Effector CD4-positive, alpha-beta T cell (primary cell): Measurements from ENCODE around the gene GPATCH2L.

Experiments used
- DNase-seq: peaks from one replicate; pipeline ENCODE4 v3.0.0-alpha.2; 2020

GPATCH2L gene

DNA sequence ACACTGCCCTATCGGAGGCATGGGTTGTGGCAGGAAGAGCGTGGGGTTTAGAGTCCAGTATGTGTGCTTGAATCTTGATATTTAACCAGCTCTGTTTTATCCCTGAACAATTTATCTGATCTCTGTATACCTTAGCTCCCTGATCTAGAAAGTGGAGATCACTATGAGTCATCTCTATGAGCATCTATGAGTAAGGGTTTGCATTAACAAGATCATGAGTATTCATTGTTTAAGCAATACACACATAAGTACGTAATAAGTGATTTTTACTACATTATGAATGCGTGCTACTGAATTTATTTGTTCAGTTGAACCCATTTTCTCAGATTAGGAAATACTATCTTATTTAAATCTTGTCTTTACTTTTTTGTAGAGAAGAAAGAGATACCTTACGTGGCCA is 49.4 kb downstream of the GPATCH2L start:
- DNase-seq, result no peak

DNA sequence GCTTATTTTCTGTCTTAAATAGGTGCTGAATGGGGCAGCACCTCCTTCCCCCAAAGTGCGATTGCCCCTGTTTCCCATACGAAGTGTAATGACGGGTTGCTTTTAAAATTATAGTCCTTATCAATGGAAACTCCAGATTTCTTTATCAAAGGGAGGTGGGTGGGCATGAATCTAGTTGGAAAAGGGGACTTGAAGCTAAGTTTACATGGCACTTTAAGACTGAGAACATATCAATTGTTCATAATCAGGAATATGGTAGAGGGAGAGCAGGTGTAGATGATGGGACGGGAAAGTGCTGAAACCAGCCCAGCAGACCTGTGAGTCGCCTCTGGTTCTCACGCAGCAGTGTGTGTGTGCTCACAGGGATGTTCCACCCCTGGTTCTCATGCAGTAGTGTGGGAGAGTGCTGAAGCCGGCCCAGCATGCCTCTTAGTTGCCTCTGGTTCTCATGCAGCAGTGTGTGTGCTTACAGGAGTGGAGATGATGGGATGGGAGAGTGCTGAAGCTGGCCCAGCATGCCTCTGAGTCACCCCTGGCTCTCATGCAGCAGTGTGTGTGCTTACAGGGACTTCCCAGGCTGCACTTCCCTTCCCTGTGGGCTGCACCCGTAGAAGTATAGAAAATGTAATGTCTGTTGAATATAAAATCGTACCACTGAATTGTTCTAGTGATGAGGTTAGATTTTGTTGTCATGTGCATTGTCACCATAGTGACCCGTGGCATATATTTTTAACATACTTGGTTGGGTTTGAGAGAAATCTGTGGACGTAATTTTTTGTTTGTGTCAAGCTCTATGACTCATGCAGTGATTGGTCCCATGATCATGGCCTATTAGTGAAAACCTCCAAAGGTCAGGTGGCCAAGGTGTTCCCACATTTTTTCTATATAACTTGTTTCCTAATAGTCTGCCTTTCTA is 51.6 kb downstream of the GPATCH2L start:
- no peak for DNase-seq

DNA sequence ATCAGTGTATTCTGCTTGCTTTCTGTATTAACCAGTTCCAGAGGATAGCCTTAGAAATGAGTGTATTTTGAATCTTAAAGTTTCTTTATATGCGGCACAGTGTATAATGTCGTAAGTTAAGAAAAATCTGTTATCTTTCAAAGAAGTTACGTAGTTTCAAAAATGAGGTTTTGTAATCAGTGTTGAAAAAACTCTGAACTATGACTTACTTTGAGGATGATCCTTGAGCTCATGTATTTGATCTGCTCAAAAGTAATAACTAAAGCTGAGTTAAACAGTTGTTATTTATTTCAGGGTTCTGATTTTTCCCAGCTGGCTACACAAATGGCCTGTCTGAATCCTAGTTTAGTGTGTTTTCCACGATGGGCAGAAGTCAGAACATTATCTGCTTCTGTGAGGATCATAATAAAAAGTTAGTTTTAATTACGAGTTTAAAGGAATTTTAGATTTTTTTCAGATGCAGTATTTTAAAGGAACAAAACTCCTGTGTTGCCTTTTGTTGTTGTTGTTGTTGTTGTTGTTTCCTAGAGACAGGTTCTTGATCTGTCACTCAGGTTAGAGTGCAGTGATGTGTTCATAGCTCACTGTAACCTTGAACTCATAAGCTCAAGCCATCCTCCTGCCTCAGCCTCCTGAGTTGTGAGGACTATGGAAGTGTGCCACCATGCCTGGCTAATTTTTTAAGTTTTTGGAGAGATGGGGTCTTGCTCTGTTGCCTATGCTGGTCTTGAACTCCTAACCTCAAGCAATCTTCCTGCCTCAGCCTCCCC is 52.9 kb downstream of the GPATCH2L start:
- DNase-seq, result no peak

DNA sequence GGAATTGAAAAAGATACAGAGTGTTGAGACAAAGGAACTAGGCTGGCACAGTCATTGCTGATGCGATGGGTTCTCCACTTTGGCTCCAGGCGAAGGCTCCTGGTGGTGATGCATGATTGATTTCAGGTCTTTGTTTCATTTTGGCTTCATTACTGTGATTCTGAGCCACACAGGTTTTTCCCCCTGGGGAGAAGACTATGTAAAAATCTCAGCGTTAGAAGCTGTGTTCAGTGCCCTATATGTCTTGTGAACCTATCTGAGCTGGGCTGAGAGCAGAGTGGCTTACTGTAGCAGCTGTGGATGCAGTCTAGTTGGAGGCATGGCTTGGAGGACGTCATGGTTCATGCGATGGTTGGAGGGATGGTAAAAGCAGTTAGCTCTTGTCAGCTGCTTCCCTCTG is 54.0 kb downstream of the GPATCH2L start:
- DNase-seq, result no peak

DNA sequence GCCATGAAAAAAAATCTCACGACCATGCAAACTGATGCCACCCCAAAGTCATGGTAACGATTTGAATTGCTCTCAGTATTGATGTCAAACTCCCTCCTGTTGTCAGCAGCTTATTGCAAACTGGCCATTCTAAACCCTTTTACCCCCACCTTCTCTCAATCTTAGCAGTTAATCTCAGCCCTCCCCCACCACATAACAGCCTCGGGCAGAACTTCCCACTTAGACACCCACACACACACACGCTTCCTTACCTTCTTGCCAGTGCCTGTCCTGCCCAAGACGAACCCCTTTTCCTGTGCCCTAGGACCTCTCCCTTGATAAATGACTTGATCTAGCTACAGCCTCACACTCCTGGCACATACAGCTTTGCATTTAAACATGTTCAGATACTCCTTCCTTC is 56.6 kb downstream of the GPATCH2L start:
- no peak for DNase-seq

DNA sequence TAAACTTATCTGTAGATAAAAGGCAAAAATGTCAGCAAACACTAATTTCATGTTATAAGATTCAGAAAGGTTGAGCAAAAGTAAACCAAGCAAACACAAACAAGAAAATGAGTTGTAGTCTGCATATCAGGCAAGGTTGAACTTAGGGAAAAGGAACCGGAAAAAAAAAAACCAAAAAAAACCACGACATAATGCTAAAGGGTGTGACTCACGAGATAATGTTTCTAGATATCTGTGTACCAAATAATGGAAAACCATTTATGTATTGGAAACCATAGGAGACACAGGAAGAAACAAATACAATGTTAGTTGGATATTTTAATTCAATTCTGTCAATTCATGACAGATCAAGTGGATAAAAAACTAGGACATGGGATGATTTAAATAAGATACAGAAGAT is 60.5 kb downstream of the GPATCH2L start:
- no peak for DNase-seq

DNA sequence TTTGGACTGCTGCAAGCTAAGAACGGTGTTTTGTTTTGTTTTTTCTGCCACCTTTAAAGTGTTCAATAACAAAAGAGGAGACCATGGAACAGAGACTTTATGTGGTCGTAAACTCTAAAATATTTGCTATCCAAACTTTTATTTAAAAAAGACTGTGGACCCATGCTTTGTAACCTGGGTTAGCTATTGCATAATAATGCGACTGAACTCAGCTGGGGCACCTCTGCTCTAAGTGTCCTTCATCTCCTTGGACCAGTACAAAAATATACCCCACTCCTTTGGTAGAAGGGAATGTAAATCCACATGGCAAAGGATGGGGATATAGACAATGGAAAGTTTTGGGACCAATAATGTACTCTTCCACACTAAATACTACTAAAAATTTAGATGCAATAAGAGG is 65.5 kb downstream of the GPATCH2L start:
- no peak for DNase-seq

DNA sequence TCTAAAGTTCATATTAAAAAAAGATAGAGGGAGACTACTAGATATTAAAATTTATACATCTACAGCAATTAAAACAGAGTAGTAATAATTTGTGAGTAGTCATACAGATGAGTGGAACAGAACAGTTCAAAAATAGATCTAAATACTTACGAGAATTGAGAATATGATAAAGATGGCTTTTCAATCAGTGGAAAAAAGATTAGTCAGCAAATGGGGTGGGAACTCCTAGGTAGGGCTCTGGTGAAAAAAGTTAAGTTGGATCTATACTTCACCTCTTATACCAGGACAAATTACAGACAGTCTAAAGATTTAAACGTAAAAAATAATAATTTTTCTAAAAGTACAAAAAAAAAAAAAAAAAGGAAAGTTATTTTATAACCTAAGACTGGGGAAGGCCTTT is 66.9 kb downstream of the GPATCH2L start:
- no peak for DNase-seq

DNA sequence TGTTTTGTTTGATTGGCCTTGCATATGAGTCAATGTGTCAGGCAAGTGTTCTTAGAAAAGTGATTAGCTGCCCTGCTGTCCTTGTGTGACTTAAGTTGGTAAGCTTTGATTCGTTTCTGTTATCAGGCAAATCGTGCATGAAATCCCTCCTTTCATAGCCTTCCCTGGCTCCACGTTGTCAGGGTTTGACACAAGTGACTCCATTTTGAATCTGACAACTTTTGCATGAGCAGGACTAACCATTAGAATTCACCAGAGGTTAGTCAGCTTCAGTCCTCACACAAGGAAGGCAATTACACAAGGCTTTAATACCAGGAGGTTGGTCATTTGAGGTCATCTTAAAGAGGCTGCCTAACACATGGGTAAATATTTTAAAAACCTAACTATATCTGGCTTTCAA is 68.2 kb downstream of the GPATCH2L start:
- DNase-seq, result no peak

DNA sequence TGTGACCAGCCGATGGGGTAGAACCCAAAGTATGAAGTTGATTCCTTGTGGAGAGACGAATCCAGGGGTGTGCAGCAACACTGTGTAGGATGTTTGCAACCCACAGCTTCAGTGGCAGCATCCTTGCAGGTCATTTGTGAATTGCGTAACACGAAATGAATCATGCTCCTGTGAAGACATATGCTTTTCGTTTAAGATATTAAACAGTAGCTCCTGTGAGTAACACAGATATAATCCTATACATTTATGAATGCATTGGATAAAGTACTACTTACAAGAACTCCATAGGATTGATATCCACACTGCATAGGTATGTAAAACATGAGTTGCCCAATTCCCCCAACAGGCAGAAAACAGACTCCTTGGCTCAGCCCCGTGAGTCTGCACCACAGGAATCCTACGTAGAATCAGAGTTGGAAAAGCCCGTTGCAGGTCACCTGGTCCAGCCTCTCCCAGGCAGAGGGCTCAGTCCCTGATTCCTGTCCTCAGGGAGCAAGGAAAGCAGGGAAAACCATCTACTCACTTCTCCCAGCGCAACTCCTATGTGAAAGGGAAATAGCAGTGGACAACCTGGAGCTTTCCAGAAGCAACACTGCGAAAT is 75.8 kb downstream of the GPATCH2L start:
- DNase-seq, result no peak

DNA sequence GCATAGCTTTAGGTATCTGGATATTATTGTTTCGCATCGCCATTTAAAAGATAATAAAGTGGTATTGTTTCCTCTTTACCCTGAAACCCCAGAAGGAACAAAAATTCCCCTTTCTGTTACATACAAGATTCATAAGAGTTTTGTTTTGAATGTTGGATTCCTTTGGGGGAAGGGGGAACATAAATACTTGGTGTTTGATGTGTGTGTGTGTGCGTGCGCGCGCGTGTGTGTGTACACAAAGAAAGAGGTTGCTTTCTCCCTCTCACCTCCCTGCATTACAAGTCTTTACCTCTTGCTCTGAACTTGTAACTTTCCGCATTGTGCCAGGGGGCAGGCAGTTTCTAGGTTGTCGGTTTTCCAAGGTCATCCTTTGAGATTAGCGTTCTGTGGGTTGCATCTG is 76.4 kb downstream of the GPATCH2L start:
- DNase-seq, result no peak

DNA sequence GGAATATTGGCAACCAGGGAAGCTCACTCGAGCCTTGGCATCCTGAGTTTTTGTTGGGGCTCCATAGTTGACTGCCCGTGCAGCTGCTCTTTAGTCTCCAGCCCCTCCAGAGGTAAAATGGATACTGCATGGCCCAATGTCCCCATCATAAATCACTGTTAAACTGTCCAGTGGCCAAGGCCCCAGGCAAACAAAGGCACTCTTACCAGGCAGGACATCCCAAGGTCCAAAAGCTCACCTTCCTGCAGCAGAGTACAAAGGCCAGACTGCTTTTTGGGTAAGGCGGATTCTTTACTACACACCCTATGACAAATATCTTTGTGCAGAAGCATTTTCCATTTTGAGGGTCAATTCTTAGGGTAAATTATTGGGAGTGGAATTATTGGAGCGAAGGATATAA is 81.1 kb downstream of the GPATCH2L start:
- no peak for DNase-seq

DNA sequence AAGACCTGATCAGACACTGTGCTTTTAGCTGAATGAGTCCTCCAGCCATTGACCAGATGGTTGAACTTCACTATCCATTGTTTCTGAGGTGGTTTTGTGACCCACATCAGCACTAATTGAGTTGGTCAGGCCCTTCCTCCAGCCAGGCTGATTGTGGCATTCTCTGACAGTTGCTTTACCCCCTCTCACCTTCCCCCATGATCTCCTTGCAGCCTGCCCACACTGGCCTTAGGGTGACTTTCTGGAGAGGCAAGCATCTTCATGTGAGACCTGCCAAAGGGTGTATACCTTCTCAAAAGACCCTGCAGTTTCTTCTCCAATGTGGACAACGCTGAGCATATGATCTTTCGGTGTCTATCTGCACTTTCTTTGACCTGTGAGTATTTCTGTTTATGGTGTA is 83.9 kb downstream of the GPATCH2L start:
- DNase-seq, result no peak

DNA sequence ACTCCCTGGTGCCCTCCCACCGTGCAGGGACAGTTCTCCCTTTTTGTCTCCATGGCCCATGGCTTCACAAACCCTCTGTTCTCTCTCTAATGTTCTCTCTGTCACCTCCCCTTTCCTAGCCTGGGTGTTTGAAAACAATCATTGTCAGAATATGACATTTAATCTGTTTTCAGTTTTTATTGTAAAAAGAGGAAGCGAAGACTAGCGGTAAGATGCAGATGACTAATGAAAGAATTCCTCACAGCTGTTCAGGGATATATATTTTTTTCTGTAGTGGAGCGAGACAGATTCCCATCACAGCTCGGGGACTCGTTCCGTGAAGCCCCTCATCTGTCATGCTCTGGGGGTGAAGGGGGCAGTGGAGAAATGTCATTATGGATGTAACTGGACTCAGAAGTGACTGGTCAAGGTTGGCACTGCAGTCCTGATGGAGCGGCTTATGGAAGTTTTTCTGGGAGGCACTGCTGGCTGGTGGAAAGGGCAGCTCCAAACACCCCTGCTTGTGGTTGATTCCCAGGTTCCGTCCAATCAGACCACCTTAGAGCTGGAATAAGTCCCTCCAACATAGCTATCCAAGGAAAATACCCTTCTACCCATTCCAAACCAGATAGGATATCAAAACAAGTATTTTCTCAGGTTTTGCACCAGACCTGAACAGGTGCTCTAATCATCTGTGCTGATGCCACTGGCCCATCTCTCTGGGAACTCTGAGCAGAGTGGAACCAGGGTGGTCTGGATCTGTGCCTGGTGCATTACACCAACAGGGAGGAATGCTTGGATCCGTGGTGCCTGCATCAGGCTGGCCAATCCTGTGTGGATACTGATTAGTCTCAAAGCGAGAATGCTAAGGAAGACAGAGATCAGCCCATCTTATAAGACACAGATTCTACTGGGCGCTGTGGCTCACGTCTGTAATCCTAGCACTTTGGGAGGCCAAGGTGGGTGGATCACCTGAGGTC is 84.7 kb downstream of the GPATCH2L start:
- DNase-seq, result no peak

DNA sequence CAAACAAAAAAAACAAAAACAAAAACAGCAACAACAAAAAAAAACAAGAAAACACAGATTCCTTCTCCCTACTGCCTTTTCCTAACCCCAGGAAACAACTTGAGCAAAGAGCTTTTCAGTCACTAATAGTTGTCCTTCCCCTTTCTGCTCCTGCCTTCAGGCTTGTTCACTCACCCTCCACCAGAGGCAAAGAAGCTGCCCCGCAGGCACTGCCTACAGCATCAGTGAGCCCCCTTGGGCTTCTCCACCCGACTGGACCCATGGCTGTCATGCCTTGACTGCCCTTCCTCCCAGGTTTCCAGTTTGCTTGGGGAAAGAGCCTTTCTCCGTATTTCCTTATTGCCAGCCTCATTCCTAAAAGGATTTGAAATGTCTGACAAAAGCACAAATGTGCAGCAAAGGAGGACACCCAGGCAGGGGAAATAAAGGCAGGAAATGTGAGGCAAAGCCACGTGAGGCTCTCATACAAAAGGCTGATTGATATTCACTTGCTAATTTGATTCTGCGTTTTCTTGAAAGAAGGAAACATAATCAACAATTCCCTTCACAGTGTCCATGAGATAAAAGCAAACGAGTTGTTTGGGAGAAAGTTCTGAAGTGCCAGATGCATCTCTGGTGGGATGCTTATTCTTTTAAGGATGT is 85.7 kb downstream of the GPATCH2L start:
- DNase-seq, result no peak

DNA sequence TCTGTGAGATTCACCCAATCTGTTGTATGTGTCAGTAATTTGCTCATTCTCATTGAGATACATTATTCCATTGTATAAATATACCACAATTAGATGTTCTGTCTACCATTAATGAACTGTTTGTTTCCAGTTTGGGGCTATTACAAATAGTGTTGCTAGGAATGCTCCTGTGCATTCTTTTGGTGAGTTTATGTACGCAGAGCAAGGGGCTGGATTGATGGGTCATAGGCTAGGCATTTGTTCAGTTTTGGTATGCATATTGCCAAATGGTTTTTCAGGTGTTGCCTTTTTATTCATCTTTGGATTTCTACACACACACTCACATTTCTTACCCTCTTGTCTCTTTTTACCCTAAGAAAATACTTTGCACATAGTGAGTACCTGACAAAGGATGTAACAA is 93.4 kb downstream of the GPATCH2L start:
- no peak for DNase-seq

DNA sequence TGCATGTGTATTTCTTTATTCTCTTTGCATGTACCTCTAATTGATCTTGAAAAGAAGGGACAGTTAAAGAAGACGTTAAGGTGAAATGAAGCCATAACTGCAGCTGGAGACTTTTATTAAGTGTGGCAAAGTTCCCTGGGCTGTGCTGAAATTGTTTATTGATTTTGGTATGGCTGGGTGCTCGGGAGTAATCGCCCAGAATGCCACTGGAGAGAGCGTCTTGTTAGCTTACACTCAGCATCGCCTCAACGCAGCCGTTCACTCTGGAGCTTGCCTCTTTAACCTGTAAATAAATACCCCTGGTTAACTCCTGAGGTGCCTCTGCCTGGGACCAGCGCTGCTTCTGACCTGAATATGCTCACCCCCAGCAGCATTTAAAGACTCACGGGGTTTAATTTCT is 98.6 kb downstream of the GPATCH2L start:
- DNase-seq, result no peak

DNA sequence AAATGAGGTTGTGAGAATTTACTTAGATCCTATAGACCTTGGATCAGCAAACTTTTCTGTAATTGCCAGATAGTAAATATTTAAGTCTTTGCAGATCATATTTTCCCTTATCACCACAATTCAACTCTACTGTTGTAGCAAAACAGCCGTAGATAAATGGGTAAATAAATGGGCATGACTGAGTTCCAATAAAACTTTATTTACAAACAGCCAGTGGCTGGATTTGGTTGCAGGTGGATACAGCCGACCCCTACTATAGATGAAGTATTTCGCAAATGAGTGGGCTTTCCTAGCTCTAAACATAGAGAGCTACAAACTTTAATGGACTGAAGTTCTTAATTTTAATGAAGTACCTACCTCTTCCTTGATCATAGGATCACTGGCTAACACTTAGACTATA is 100.7 kb downstream of the GPATCH2L start:
- DNase-seq, result no peak

DNA sequence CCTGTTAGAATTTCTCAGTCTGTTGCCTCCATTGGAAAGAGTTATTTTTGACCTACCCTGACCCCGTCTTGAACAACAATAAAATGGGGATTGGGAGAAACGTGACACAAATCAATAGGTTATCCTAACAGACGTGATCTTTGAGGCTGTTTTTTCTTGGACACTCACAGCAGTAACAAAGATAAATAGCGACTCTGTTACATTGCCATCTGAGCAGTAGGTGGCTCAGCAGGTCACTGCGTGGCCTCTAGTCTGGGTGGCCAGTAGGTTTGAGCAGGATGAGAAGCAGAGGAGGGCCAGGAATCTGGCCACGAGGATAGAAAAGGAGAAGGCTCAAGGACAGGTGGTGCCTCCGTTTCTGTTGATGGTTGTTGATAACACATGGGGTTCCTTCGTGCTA is 101.4 kb downstream of the GPATCH2L start:
- DNase-seq, result no peak

DNA sequence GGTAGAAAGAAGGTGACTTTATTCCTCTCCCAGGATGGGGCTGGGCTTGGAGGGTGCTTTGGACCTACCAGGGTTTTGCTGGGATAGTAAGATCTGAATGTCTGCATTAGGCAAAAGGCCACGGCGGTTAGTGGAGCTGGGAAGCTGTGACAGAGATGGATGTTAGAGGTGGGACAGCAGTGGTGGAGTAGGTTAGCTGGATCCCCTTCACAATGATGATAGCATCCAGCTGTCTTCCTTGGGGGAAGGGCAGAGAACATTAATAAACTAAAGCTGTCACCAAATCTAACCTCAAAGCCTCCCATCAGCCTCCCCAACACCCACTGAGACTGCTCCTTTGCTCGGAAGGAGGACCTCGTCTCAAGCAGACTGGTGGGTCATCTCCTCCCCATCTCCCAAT is 104.8 kb downstream of the GPATCH2L start:
- DNase-seq, result no peak

DNA sequence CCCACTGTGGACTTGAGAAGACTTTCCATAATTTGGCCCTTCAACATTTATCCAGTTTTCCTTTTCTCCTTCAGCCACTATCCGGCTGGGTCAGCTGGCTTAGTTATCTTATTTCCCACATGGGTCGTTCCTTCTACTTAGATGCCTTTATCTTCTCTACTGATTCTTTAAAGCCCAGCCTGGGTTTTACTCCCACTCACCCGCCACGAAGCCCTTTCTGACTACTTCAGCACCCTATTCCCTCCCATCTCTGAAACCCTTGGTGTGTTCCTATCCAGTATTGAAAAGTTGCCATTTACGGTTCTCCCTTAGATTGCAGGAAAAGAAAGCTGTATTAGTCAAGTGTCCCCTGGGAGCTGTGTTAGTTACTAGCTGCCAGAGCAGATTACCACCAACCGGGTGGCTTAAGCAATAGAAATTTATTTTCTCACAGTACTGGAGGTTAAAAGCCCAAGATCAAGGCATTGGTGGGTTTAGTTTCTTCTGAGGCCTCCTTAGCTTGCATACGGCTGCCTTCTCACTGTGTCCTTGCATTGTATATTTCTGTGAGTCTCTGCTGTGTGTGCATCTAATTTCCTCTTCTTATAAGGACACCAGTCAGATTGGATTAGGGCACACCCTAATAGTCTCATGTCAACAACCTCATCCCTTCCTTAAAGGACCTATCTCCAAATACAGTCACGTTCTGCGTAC is 105.5 kb downstream of the GPATCH2L start:
- DNase-seq, result no peak
